ENCODE results near the gene SPINK8.

Gene SPINK8

DNA sequence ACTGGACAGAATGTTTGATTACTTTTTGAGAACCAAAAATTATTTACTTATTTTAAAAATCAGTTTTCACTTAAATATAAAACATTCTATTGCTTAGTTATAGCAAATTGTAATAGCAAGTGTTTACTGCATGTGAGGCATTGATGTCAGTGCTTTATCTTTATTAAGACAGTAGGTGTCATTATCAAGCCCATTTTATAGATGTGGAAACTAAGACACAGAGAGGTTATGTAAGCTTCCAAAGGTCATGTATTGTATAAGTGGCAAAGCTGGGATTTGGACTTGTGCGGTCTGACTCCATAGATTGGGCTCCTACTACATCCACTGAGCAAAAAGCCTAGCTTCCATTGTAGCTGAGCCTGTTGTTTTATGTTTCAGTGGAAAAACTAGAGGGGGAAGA lies 74.9 kb downstream of the SPINK8 start:
- peaks cover 10% of the 10 kb centered on the region for H3K4me1 Mint-ChIP-seq
- peaks cover 38% of the 10 kb centered on the region for H3K36me3 Mint-ChIP-seq
- no peak overlapping the region for H3K27ac Mint-ChIP-seq
- H3K4me3 Mint-ChIP-seq, result no peak overlapping the region
- no peaks in the 10 kb centered on the region for H3K9me3 Mint-ChIP-seq
- no peak for DNase-seq (ENCODE audit: low spot score in 2 of 2)
- ATAC-seq (ENCODE audit: low read depth), result no peak
- H3K27me3 Mint-ChIP-seq, result no peaks in the 10 kb centered on the region

All from memory B cell (primary cell).